Chondrocyte (in vitro differentiated cells): ENCODE data around the gene BDNF. TPM values are rescaled to one million over a fixed set of nuclear protein-coding genes. Genes with fewer than 3 reads are reported as not detected.
A peak's percentile ranks its signal among the peaks of the same experiment; 100 is the strongest.

Experiments used
- DNase-seq: peaks from one replicate; pipeline ENCODE4 v3.0.0; 2021; ENCODE audit warnings: mixed read lengths, low spot score
- H3K27ac Mint-ChIP-seq: one replicate; pipeline ENCODE4 v1.8.0; 2021; ENCODE audit warnings: mild to moderate bottlenecking, moderate library complexity, mixed read lengths; ENCODE audit not compliant: unreplicated experiment
- H3K27me3 Mint-ChIP-seq: 2 replicates; pipeline ENCODE4 v1.8.0; 2021; ENCODE audit warnings: low read depth, mixed read lengths
- H3K36me3 Mint-ChIP-seq: 2 replicates; pipeline ENCODE4 v1.8.0; 2021; ENCODE audit warnings: low read depth, mixed read lengths
- H3K4me1 Mint-ChIP-seq: 2 replicates; pipeline ENCODE4 v1.8.0; 2021; ENCODE audit warnings: low read depth, mild to moderate bottlenecking, mixed read lengths
- H3K4me3 Mint-ChIP-seq: one replicate; pipeline ENCODE4 v1.8.0; 2021; ENCODE audit warnings: mild to moderate bottlenecking, moderate library complexity, mixed read lengths; ENCODE audit not compliant: unreplicated experiment
- H3K9me3 Mint-ChIP-seq: 2 replicates; pipeline ENCODE4 v1.8.0; 2021; ENCODE audit warnings: low read depth, mixed read lengths
- total RNA-seq: library from RNA; stranded (reverse); gene quantifications from 3 replicates; pipeline ENCODE4 v1.2.1, GENCODE V29; 2021
- TF ChIP-seq, protein P1 (sequence below): fragments of 200-600 bp; sonication (generic); IDR thresholded peaks from 2 replicates; pipeline ENCODE4 v1.5.0; 2021; ENCODE audit warnings: antibody characterized with exemption, mild to moderate bottlenecking, moderate library complexity

Gene BDNF
- total RNA-seq, 1 donor from 2014 or later: 4.1 TPM

DNA sequence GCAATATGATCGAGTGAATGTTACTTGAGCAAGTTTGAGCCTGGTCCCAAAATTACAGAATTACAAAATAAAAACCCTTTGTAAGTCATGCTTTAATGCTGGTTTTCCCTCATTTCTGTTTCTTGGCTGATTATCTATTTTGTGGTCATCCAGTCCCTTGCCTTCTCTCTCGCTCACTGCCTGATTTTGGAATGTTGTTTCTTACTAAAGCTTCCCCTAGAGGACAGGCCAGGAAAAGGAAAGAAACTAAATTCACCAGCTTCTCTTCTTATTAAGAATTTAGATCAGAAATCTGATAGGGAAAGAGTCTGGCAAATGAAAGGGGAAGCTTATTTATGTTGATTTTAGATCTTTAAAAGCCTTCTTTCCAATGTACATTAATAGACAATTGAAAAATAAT, 16.6 kb upstream of the BDNF start:
- TF ChIP-seq, protein P1, sequence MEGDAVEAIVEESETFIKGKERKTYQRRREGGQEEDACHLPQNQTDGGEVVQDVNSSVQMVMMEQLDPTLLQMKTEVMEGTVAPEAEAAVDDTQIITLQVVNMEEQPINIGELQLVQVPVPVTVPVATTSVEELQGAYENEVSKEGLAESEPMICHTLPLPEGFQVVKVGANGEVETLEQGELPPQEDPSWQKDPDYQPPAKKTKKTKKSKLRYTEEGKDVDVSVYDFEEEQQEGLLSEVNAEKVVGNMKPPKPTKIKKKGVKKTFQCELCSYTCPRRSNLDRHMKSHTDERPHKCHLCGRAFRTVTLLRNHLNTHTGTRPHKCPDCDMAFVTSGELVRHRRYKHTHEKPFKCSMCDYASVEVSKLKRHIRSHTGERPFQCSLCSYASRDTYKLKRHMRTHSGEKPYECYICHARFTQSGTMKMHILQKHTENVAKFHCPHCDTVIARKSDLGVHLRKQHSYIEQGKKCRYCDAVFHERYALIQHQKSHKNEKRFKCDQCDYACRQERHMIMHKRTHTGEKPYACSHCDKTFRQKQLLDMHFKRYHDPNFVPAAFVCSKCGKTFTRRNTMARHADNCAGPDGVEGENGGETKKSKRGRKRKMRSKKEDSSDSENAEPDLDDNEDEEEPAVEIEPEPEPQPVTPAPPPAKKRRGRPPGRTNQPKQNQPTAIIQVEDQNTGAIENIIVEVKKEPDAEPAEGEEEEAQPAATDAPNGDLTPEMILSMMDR: peak; percentile 67
- H3K27me3 Mint-ChIP-seq: peaks cover 13% of the 10 kb centered on the region
- H3K4me3 Mint-ChIP-seq: no peak overlapping the region
- no peaks in the 10 kb centered on the region for H3K9me3 Mint-ChIP-seq
- no peaks in the 10 kb centered on the region for H3K36me3 Mint-ChIP-seq
- H3K27ac Mint-ChIP-seq: no peak overlapping the region
- peaks cover 35% of the 10 kb centered on the region for H3K4me1 Mint-ChIP-seq
- DNase-seq: no peak

DNA sequence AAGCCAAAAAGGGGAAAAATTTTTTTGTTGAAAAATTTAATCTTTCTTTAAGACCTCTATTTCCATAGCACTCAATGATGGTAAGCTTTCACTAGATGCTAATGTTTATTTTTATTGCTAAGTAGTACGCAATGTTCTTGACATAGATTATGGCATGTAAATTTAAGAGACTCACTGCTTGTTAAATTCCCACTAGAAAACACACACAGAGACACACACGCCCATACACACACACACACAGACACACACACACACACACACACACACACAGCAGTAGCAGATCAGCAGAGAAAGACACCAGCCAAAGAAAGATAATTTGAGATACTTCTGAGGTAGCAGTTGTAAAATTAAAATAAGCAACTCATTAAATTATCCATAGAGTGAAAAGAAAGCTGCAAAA, 16.0 kb upstream of the BDNF start:
- Mint-ChIP-seq H3K4me1 (peaks cover 29% of the 10 kb centered on the region), H3K27ac (no peak overlapping the region), H3K27me3 (peaks cover 15% of the 10 kb centered on the region), H3K36me3 (no peaks in the 10 kb centered on the region), H3K4me3 (no peak overlapping the region), H3K9me3 (no peaks in the 10 kb centered on the region)
- no peak for DNase-seq
- TF ChIP-seq, protein P1: no peak

DNA sequence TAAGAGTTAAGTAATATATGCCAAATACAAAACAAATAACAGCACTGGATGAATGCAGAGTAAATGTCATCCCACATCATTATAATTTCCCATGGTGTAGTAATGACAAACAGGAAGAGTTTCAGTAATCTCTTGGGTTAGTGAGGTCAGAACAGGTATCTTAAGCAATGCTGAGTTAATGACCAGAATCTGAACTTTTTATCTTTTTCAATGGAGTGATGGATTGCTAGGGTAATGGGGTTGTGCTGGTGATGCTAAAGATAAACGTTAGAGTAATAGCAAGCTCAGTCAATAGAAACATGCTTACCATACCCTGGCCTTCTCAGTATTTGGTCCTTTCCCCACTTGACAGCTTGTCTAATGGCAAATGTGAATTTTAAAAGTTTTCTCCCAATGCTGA, 11.5 kb upstream of the BDNF start:
- no peak for DNase-seq
- H3K9me3 Mint-ChIP-seq: no peaks in the 10 kb centered on the region
- H3K36me3 Mint-ChIP-seq: no peaks in the 10 kb centered on the region
- peaks cover 13% of the 10 kb centered on the region for H3K27me3 Mint-ChIP-seq
- no peak overlapping the region for H3K27ac Mint-ChIP-seq
- TF ChIP-seq, protein P1: no peak
- peaks cover under 1% of the 10 kb centered on the region for H3K4me1 Mint-ChIP-seq
- no peak overlapping the region for H3K4me3 Mint-ChIP-seq

DNA sequence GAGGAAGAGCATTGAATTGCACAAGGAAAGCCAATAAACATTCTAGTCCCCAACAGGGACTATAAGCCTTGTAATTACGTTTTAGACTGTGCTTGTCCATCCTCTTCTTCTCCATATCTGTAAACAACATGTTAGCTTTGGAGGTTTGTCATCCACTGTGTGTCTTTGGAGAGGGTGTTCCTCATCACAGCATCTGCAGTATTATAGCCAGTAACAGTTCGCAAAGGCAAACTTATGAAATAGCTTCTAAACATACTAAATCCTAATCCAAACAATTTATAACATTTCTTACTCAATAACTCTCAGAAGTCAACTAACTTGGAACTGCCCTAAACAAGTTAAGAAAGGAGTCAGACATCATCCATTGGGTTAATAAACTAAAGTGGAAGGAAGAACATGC, 10.3 kb upstream of the BDNF start:
- Mint-ChIP-seq H3K4me1 (peaks cover 4% of the 10 kb centered on the region), H3K4me3 (no peak overlapping the region), H3K27me3 (peaks cover 13% of the 10 kb centered on the region), H3K27ac (no peak overlapping the region), H3K9me3 (no peaks in the 10 kb centered on the region), H3K36me3 (no peaks in the 10 kb centered on the region)
- TF ChIP-seq, protein P1: no peak
- DNase-seq: no peak

DNA sequence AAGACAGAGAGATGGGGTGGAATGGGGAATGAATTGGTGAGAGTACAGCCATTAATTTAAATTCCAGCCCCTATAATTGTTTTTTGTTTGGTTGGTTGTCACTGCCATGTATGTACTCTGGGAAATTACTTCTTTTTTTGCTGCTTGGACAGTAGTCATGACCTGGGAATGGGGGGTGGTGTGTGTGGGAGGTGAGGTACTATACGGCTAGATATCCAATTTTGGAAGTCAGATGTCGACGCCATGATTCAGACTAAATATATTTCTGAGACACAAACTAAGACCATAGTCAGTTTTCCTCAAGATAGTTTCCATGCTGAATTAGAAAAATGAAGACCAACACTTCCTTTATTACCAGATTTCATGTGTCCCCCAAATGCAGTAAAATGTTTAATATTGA, 7.4 kb upstream of the BDNF start:
- Mint-ChIP-seq H3K36me3 (no peaks in the 10 kb centered on the region), H3K27ac (no peak overlapping the region), H3K4me1 (peaks cover 13% of the 10 kb centered on the region), H3K27me3 (peaks cover 11% of the 10 kb centered on the region), H3K4me3 (no peak overlapping the region), H3K9me3 (no peaks in the 10 kb centered on the region)
- TF ChIP-seq, protein P1: no peak
- no peak for DNase-seq
